Fibroblast of lung (primary cell): ENCODE data around the gene VPS13C. TPM values are rescaled to one million over a fixed set of nuclear protein-coding genes. Genes with fewer than 3 reads are reported as not detected.

Experiments
- DNase-seq, 2 donors: peaks; one replicate each; pipeline versions ENCODE4 v3.0.0 to v3.0.0-alpha.2; 2010; ENCODE audit warnings: low read depth in 2 of 2
- H2AFZ ChIP-seq: 2 replicates; pipeline ENCODE4 v1.5.1; 2012; ENCODE audit warnings: low read length, control low read depth, inconsistent platforms
- H3K27ac ChIP-seq: 2 replicates; pipeline ENCODE4 v1.5.1; 2011; ENCODE audit warnings: low read length, control low read depth; ENCODE audit not compliant: insufficient read depth
- H3K27me3 ChIP-seq: 2 replicates; pipeline ENCODE4 v1.5.1; 2011; ENCODE audit warnings: mild to moderate bottlenecking, low read length; ENCODE audit not compliant: control insufficient read depth, insufficient read depth
- H3K36me3 ChIP-seq: 2 replicates; pipeline ENCODE4 v1.5.1; 2011; ENCODE audit warnings: low read length; ENCODE audit not compliant: control insufficient read depth, insufficient read depth
- H3K4me1 ChIP-seq: 2 replicates; pipeline ENCODE4 v1.5.1; 2011; ENCODE audit warnings: low read length; ENCODE audit not compliant: control insufficient read depth, insufficient read depth; ENCODE audit errors: extremely low read depth
- H3K4me2 ChIP-seq: 2 replicates; pipeline ENCODE4 v1.5.1; 2011; ENCODE audit warnings: low read length, control low read depth; ENCODE audit not compliant: insufficient read depth; ENCODE audit errors: extremely low read depth
- H3K4me3 ChIP-seq, 4 experiments: fragments of 200-600 bp in 1 of 4; sonication (generic) in 1 of 4; replicated peaks in 1 of 4; 2 replicates each; pipeline ENCODE4 v1.5.1; 2011 to 2016; ENCODE audit warnings: low read length in 4 of 4, low read depth in 3 of 4, mild to moderate bottlenecking in 3 of 4, control low read depth in 2 of 4, inconsistent platforms in 1 of 4, mixed read lengths in 1 of 4; ENCODE audit not compliant: insufficient read depth in 1 of 4; ENCODE audit errors: control extremely low read depth in 1 of 4
- H3K79me2 ChIP-seq: 2 replicates; pipeline ENCODE4 v1.5.1; 2012; ENCODE audit warnings: mild to moderate bottlenecking, low read length, inconsistent platforms; ENCODE audit not compliant: control insufficient read depth, insufficient read depth
- H3K9ac ChIP-seq: 2 replicates; pipeline ENCODE4 v1.5.1; 2011; ENCODE audit warnings: mild to moderate bottlenecking, low read length, control low read depth; ENCODE audit not compliant: insufficient read depth
- H3K9me3 ChIP-seq: 2 replicates; pipeline ENCODE4 v1.5.1; 2012; ENCODE audit warnings: low read depth, low read length; ENCODE audit not compliant: control insufficient read depth, insufficient read depth
- H4K20me1 ChIP-seq: 2 replicates; pipeline ENCODE4 v1.5.1; 2011; ENCODE audit warnings: low read length; ENCODE audit not compliant: control insufficient read depth, insufficient read depth; ENCODE audit errors: extremely low read depth
- CTCF ChIP-seq, 2 donors: IDR thresholded peaks in 1 of 2; conservative IDR thresholded peaks in 1 of 2; 1 replicate in 1 of 2; 2 replicates in 1 of 2; pipeline ENCODE4 v1.5.1; 2011 to 2012; ENCODE audit warnings: low read length in 2 of 2, control low read depth in 1 of 2, inconsistent platforms in 1 of 2, low read depth in 1 of 2, mild to moderate bottlenecking in 1 of 2
- EZH2 ChIP-seq: IDR thresholded peaks from 2 replicates; pipeline ENCODE4 v1.5.1; 2012; ENCODE audit warnings: low read length, control low read depth, mild to moderate bottlenecking; ENCODE audit errors: missing control alignments
- polyA plus RNA-seq, 2 donors: library from polyadenylated mRNA; depleted of rRNA in 1 of 2; stranded (reverse) in 1 of 2; unstranded in 1 of 2; fragments of >200 nt; gene quantifications; 2 replicates each; pipeline ENCODE4 v1.2.1, GENCODE V29; 2011 to 2012; ENCODE audit warnings: missing spikeins in 1 of 2
- total RNA-seq: library from RNA; depleted of rRNA; stranded (reverse); fragments of >200 nt; gene quantifications from 2 replicates; pipeline ENCODE4 v1.2.1, GENCODE V29; 2014

Gene VPS13C
- total and polyA plus RNA-seq, 2 donors (not counting 1 experiment from before 2014, with no cell fraction given), result 19.6 to 82.7 TPM

DNA sequence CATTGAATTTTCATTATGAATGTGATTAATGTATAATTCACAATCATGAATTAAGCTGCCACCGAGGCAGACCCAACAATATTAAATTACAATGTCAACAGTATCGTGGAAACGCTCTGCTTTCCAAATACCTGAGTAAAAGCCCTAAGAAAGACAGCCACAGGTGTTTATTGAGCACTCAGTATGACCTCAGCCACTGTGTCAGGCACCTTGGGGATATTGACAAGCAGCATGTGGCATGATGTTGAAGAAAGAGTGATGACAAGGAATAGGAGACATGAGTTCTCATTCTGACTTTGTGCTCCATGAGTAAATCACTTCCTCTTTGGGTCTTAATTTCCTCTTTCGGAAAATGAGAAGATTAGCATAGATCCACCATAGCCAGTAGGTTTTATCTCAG, 19.3 kb upstream of the VPS13C start:
- H3K4me3 ChIP-seq, result no peak overlapping the region
- no peak for DNase-seq
- no peaks in the 10 kb centered on the region for H3K9me3 ChIP-seq
- H3K27me3 ChIP-seq, result no peaks in the 10 kb centered on the region
- no peaks in the 10 kb centered on the region for H3K79me2 ChIP-seq
- no peak overlapping the region for H3K27ac ChIP-seq
- no peak overlapping the region for H3K4me2 ChIP-seq
- H2AFZ ChIP-seq, result no peak overlapping the region
- H3K4me1 ChIP-seq, result no peaks in the 10 kb centered on the region
- no peaks in the 10 kb centered on the region for H3K36me3 ChIP-seq
- no peaks in the 10 kb centered on the region for H4K20me1 ChIP-seq
- TF ChIP-seq CTCF (conservative IDR thresholded peaks at IDR 0.05 in 1 of 2, IDR thresholded peaks at IDR 0.05 in 1 of 2; ENCODE audit: low read depth in 1 of 2, low read length in 2 of 2) (no peak), EZH2 (no peak)
- H3K9ac ChIP-seq, result no peak overlapping the region

DNA sequence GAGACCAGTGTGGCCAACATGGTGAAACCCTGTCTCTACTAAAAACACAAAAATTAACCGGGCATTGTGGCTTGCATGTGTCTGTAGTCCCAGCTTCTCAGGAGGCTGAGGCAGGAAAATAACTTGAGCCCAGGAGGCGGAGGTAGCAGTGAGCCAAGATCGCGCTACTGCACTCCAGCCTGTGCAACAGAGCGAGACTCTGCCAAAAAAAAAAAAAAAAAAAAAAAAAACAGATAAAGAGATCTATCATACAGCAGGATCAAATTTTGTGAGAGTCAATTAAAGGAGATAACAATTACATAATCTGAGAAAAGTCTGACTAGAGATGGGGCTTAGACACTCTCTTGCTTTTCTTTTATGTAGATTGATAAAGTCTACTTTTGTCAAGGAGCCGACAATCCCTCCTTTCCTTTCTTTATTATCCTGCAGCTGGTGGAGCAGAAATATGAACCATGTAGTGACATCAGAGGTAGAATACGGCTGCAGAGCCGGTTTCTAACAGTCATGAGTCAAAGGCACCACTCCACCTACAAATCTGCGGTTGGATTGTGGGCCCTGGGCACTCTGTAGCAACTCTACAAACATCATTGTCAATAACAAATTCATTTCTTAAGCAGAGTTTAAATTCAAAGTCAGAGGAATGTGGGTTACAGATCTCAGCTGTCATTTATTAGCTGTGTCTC, 15.5 kb upstream of the VPS13C start:
- no peak overlapping the region for H3K4me2 ChIP-seq
- no peaks in the 10 kb centered on the region for H3K36me3 ChIP-seq
- H3K9ac ChIP-seq, result no peak overlapping the region
- H3K27me3 ChIP-seq, result no peaks in the 10 kb centered on the region
- H2AFZ ChIP-seq, result no peak overlapping the region
- no peak for TF ChIP-seq CTCF (conservative IDR thresholded peaks at IDR 0.05 in 1 of 2, IDR thresholded peaks at IDR 0.05 in 1 of 2; ENCODE audit: low read depth in 1 of 2, low read length in 2 of 2)
- TF ChIP-seq EZH2, result no peak
- DNase-seq, result peak; percentile 54 to 56
- no peaks in the 10 kb centered on the region for H3K79me2 ChIP-seq
- no peak overlapping the region for H3K4me3 ChIP-seq
- no peaks in the 10 kb centered on the region for H4K20me1 ChIP-seq
- no peak overlapping the region for H3K27ac ChIP-seq
- H3K4me1 ChIP-seq, result no peaks in the 10 kb centered on the region
- H3K9me3 ChIP-seq, result no peaks in the 10 kb centered on the region

DNA sequence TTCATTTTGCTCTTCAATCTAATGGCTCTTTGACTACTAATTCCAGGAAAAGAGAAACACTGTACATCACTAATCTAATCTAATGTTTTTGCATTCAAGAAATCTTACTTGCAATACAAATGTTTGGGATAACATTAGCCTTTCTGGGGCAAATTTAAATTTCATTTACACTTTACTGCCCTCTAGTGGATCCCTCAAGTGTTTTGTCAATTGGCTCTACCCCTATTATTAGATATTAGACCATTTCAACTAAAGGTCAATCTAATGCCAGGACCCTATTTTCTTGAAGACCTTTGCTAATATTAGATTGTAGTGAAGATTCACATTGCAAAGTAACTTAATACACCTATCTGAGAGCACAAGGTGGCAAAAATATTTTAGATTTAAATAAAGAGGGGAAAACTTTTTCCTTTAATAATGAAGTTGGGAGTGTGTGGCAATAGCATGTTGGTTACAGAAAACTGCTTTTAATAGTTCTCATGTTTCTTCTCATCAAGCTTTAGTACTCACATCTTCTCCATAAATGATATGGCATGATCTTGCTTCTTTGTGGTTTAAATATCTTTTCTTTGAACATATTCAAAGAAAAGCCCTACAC, 11.6 kb upstream of the VPS13C start:
- H3K4me2 ChIP-seq, result no peak overlapping the region
- no peaks in the 10 kb centered on the region for H3K79me2 ChIP-seq
- no peaks in the 10 kb centered on the region for H4K20me1 ChIP-seq
- no peak overlapping the region for H3K9ac ChIP-seq
- no peaks in the 10 kb centered on the region for H3K4me1 ChIP-seq
- H3K27ac ChIP-seq, result no peak overlapping the region
- no peaks in the 10 kb centered on the region for H3K36me3 ChIP-seq
- no peak overlapping the region for H2AFZ ChIP-seq
- H3K4me3 ChIP-seq, result no peak overlapping the region
- H3K27me3 ChIP-seq, result peaks cover 8% of the 10 kb centered on the region
- no peaks in the 10 kb centered on the region for H3K9me3 ChIP-seq
- TF ChIP-seq CTCF (conservative IDR thresholded peaks at IDR 0.05 in 1 of 2, IDR thresholded peaks at IDR 0.05 in 1 of 2; ENCODE audit: low read depth in 1 of 2, low read length in 2 of 2) (peak; percentile 36 to 62), EZH2 (no peak)
- peak; percentile 21 to 73 for DNase-seq
